Fibroblast of skin of abdomen (primary cell): ENCODE data around the gene ACSL5.
A peak's percentile ranks its signal among the peaks of the same experiment; 100 is the strongest.
"Not testable (repeated sequence)": the region's sequence is repeated elsewhere in the genome, so short reads cannot be mapped to it uniquely, and the experiment has no call there.

ENCODE experiments used
- DNase-seq: peaks from one replicate; pipeline ENCODE4 v3.0.0-alpha.2; 2013

ACSL5 gene

DNA sequence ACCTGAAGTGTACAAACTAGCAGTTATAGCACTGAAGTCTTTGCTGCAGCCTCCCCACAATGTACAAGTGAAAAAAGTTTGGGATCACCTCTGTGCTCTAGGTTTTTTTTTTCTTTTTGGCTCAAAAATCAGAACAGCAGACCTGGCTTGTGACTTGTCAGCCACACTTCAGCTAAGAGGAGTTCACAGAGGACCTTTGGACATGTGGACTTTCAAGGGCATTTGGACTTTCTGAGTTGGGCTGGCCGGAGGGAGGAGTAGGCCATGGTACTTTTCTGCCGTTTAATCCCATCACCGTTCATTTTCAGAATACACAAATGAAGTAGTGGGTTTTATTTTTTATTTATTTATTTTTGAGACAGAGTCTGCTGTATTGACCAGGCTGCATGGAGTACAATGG, 21.9 kb upstream of the ACSL5 start:
- no peak for DNase-seq

DNA sequence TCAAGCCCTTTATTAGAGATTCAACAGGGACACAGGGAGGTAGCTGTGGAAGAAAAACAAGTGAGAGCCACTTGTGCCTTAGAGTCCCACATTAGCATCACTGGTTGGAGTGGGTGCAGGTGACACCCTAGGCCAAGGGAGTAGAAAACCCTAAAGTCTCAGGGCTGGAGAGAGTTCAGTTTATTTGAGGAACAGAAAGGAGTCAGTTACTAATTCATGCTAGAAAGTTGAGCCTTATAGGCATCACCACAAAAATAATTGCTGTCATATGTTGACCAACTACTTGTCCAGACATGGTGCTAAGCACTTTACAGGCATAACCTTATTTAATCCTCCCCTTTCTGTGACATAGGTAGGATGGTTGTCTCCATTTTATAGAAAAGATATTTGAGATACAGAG, 20.9 kb upstream of the ACSL5 start:
- DNase-seq, result no peak

DNA sequence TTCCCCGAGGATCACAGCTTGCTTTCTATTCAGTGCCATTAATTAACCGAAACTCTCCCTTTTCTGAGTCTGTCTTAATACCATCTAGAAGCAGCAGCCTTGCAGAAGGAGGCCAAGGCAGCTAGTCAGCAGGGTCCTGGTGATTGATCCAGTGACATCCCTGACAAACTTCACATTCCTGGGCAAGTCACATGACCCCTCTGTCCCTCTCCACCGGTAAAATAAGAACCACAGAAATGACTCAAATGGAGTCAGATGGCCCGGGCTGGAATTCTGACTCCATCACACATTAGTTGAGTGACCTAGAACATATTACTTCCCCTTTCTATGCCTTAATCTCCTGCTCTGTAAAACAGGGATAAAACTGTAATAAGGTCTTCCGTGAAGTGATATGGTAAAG, 17.2 kb upstream of the ACSL5 start:
- DNase-seq, result no peak

DNA sequence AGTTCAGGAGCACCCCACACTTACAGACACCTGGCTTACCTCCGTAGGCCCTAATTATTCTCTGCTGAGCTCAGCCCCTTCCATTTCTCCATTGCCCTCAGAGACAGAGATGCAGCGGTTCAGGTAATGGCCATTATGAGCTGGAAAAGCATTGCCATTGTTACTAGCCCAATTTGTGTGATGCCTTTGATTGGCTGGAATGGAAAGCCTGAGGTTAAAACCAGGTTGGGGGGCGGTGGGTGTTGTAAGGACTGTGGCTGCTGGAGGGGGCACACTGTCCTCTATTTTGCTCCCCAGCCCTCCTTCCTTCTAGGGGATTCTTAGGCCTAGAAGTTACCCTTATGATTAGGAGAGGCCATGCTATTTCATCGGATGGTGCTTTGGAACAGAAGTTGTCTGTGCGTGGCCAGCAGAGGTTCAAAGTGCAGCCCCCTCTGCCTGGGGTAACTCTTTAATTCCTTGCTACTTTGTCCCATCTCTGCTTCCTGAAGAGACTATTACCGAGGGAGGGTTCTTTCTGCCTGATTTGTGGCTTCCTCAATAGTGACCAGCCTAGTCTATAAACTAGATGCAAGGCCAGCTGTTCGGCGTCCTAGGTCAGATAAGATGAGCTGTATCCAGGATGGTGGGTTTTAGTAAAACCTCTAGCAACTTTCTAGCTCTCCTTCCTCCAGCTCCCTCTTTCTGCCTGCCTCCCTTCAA, 14.2 kb upstream of the ACSL5 start:
- no peak for DNase-seq

DNA sequence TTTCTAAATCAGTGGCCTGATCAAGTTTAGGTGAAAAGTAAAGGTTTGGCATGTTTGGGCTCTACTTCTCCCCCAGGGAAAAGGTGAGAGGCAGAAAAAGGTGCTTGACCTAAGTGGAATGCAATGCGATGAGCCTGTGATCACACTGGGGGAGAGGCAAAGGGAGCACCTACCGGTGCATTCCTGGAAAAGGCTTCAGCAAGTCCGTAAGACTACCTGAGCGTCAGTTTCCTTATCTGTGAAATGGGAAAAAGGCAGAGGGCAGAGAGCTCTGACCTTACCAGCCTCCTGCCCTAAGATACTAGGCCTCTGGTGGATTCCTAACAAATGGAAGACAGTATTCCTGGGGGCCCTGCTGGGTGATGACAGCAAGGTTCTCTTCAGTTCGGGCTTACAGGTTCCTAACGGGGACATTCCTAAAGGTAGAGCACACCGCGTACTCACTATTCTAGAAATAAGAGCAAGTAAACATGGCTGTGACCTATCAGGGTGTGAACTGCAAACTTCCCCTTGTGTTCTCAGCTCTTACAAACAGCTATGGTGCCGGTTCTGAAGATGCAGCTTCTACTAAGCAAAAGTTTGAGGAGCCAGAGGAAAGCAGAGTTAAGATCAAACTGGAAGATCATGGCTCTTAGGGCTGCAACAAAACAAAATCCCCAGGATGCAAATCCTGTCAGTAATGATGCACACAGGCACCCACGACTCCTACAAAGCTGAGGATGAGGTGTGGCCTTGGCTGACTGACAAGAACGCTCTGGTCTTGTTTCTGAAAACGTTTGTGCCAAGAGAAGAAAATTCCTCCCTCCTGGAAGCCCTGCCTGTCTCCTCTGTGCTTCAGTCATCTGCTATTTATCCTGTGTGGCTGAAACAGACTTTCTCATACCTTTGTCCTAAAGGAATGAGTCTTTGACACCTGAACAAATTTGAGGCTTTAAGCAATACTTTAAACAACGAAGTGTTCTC, 13.3 kb upstream of the ACSL5 start:
- DNase-seq, result peak; percentile 31

DNA sequence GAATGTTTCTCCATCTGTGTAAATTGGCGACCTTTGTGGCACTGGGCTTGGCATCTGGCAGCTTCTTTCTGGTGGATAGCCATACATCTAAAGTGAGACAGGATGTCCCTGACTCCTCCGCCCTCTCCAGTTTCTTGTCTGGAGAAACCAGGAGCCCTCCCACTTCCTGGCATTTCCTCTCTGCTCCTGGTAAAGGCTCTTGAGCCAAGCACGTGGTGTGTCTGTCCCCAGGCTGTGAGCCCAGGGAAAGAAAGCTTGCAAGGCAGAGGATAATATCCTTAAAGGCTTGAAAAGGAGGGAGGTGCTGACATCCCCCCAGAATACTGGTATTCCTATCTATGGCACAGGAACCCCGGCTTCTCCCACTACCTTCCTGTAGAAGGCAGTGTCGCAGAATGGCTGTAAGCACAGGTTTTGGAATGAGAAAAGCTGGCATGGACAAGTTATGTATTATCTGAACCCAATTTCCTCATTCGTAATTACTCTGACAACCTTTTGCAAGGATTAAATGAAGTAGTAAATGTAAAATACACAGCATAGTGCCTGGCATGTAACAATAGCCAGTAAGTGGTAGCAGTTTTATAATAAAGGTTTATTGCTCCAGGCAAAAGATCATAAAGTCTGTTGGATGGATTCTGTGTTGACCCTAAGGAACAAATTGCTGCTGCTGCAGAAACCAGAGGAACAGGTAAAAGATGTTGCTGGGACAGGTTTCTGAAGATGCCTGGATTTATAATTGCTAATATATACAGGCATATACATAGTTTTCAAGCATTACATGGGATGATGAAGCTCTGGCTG, 11.8 kb upstream of the ACSL5 start:
- DNase-seq, result peak; percentile 48

DNA sequence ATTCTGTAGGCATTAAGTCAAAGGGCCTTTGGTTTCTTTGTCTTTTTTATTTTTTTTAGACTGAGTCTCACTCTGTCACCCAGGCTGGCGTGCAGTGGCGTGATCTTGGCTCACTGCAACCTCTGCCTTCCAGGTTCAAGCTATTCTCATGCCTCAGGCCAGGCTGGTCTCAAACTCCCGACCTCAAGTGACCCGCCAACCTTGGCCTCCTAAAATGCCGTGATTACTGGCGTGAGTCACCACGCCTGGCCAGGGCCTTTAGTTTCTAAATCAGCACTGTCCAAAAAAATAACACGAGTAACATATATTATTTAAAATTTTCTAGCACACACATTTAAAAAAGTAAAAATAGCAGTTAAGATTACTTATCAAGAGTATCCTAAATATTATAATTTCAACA, 11.1 kb upstream of the ACSL5 start:
- no peak for DNase-seq

DNA sequence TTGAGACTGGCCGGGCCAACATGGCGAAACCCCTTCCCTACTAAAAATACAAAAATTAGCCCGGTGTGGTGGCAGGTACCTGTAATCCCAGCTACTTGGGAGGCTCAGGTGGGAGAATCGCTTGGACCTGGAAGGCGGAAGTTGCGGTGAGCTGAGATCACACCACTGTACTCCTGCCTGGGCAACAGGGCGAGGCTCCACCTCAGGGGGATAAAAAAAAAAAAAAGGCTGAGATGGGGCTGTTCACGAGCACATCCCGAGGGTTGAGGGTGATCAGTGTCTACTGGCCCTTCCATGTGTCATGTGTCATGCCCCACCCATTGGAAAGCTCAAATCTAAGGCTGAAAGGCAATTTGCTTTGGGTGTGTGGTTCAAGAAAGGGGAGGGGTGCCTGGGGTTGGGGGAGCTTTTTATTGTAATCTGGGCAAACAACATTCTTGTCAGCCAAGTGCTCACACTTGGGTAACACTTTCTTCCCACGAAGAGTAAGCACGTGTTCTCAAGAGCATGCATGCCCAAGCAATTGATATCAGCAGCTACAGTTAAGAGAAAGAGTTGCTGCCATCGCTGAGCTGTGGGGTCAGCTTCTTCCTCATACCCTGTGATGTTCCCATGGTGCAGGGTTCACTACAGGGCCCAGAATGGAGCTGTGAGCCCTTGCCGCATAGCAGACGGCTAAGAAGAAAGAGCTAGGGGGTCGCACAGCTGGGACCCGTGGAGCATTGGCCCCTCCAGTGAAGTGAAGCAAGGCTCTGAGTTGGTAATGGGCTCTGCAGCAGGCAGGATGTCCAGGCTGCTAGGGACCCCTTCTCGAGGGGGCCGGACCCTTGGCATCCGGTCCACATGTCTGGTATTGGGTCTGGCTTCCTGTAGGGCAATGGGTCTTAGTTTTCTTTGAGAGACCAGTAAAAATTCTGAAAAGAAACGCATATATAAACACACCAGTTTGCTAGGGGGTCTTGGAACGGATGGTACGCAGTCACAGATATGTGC, 9.9 kb upstream of the ACSL5 start:
- no peak for DNase-seq

DNA sequence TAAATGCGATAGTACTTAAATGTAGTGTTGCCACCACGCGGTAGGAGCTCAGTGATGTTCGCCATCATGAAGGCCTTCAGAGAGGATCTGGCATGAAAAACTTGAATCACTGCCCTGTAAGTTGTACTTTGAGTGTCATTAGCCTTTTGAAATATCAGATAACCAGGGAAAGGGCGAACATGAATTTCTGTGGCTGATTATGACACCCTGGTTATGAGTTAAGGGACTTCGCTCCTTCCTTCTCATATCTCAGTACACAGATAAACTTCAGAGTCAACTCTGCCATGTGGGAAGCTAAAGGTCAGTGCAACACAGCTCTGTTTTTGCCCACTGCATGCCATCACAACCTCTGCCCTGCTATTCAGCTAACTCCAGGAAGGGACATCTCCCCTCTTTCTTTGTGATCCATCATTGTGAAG, 8.9 kb upstream of the ACSL5 start:
- no peak for DNase-seq

DNA sequence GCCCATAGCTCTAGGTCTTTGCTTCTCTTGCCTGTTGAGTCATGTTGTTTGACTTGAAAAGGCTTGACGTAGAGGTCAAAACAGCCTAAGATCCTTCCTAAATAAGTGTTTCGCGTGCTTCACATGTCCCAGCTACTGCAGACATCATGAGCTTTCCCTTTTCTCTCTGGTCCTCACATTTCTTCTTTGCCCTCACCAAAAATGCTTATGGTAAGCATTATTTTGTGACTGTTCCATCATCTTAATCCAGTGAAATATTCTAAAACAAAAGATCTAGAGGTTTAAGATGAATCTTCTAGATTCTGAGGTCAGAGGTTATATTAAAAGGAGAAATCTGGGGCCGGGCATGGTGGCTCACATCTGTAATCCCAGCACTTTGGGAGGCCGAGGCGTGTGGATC, 8.5 kb upstream of the ACSL5 start:
- DNase-seq, result no peak

DNA sequence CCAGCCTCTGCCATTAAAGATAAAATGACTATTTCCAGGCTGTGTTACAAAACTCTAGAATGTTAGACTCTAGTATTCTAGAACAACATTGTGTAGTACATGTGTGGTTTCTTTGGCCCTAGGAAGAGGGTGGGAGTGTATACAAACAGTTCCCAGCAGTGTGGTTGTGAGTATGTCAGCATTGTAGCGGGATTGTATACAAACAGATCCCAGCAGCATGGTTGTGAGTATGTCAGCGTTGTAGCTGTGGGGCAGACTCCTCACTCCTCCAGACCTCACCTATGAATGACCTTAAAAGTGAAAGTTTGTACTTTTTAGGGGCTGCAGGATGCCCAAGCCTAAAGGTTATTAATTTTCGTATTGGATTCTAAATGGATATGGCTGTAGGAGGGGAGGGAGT, 6.9 kb upstream of the ACSL5 start:
- no peak for DNase-seq

DNA sequence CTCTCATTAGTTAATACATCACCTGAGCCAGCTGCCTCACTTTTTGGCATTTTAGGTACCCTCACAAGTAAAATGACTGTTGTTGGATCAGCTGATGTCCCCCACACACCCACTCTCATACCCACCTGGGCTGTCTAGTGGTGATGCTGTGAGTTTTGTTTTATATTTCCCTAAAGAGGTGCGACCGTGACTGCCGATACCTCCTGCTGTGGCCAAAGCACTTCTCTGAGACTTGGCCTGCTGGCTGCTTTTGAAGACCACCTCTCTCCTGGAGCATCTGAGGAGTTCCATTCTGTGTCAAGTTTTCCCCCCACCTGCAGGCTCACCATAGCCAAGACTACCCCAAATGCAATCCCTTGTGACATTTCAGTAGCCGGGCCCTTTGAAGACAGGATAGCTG, 6.4 kb upstream of the ACSL5 start:
- DNase-seq, result no peak

DNA sequence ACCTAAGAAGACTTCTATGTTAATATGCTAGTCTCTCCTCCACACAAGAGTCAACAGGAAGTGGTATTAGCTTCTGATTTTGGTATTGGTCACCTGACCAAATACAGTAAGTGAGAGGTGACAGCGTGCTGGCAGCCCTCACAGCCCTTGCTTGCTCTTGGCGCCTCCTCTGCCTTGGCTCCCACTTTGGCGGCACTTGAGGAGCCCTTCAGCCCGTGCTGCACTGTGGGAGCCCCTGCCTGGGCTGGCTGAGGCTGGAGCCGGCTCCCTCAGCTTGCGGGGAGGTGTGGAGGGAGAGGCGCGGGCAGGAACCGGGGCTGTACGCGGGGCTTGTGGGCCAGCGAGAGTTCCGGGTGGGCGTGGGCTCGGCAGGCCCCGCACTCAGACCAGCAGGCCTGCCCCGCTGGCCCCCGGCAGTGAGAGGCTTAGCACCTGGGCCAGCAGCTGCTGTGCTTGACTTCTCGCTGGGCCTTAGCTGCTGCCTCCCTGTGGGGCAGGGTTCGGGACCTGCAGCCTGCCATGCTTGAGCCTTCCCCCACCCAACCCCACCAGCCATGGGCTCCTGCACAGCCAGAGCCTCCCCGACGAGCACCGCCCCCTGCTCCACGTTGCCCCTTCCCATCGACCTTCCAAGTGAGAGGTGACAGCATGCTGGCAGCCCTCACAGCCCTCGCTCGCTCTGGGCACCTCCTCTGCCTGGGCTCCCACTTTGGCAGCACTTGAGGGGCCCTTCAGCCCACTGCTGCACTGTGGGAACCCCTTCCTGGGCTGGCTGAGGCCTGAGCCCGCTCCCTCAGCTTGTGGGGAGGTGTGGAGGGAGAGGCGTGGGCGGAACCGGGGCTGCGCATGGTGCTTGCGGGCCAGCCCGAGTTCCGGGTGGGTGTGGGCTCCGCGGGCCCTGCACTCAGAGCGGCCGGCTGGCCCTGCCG, 4.2 kb upstream of the ACSL5 start:
- no peak for DNase-seq

DNA sequence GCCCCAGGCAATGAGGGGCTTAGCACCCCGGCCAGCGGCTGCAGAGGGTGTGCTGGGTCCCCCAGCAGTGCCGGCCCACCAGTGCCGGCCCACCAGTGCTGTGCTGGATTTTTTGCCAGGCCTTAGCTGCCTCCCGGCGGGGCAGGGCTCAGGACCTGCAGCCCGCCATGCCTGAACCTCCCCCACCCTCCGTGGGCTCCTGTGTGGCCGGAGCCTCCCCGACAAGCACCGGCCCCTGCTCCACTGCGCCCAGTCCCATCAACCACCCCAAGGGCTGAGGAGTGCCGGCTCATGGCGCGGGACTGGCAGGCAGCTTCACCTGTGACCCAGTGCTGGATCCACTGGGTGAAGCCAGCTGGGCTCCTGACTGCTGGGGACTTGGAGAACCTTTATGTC, 3.5 kb upstream of the ACSL5 start:
- no peak for DNase-seq

DNA sequence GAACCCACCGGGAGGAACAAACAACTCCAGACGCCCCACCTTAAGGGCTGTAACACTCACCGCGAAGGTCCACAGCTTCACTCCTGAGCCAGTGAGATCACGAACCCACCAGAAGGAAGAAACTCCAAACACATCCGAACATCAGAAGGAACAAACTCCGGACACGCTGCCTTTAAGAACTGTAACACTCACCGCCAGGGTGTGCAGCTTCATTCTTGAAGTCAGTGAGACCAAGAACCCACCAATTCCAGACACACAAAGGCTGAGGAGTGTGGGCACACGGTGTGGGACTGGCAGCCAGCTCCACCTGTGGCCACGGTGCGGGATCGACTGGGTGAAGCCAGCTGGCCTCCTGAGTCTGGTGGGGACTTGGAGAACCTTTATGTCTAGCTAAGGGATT, 2.6 kb upstream of the ACSL5 start:
- DNase-seq, result not testable (repeated sequence)

DNA sequence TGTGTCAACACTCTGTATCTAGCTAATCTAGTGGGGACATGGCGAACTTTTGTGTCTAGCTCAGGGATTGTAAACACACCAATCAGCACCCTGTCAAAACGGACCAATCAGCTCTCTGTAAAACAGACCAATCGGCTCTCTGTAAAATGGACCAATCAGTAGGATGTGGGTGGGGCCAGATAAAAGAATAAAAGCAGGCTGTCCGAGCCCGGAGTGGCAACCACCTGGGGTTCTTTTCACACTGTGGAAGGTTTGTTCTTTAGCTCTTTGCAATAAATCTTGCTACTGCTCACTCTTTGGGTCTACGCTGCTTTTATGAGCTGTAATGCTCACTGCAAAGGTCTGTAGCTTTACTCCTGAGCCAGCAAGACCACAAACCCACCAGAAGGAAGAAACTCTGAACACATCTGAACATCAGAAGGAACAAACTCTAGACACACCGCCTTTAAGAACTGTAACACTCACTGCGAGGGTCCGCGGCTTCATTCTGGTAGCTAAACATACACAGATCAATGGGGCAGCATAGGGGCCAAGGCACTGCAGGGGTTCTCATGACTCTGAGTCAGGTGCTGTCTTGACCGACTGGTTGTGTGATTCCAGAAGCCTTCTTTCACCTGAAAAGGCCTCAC, 1.6 kb upstream of the ACSL5 start:
- DNase-seq, result not testable (repeated sequence)

DNA sequence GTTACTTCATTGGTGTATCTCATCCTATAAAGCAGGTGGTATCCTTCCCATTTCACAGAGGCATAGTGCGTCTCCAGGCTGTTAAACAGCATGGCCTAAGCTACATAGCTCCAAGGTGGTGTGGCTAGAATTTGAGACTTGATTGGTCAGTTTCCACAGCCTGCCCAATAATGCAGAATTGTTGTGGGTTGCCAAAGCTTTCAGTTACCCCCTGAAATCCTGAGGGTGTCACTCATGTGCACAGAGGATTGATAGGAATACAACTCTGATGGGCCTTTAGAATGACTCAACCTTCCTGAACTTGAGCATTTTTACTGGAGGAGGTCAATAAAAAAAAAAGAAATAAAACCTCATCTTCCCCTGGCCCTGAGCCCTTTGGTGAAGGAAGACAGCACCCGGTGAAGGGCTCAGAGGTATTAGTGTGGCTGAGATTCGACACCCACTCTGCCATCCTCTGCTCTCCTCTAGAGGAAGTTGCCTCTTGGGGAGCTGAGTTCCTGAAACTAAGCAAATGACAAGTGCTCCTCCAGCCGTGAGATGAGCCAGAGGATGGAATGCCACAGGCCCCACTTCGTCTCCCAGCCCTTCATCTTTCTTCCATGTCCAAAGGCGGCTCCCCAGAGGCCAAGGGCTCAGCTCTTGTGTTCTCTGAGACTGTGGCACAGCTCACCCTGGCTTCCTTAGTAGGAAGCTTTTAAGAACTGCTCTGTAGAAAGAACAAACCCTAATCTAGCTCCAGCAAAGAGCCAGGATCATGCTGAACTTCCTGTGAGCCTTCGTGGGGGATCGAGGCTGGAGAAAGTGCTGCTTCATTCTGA, 1.0 kb downstream of the ACSL5 start:
- DNase-seq, result peak; percentile 11

DNA sequence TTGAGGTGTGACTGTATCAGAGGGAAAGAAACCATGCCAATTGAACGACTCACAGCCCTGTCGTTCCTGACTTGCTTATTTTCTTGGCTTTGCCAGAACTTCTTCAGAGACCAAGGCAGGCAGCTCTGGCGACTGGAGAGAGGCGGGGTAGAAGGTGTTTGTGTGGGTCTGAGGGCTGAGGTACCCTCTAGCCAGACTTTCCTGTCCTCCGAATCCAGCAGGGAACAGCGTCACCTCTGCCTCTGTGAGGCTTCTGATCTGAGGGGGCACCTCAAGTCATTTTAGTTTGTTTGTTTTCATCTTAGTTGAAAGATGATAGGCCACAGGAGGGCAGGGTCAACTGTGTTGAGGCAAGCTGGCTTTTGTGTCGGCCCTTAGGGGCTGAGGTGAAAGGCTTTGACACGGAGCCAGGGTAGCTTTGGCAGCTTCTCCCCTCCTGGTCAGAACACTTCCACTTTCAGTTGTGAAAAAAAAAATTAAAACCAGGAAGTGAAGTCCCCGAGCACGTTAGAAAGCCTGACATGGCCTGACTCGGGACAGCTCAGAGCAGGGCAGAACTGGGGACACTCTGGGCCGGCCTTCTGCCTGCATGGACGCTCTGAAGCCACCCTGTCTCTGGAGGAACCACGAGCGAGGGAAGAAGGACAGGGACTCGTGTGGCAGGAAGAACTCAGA, 1.9 kb downstream of the ACSL5 start:
- DNase-seq, result peak; percentile 50

DNA sequence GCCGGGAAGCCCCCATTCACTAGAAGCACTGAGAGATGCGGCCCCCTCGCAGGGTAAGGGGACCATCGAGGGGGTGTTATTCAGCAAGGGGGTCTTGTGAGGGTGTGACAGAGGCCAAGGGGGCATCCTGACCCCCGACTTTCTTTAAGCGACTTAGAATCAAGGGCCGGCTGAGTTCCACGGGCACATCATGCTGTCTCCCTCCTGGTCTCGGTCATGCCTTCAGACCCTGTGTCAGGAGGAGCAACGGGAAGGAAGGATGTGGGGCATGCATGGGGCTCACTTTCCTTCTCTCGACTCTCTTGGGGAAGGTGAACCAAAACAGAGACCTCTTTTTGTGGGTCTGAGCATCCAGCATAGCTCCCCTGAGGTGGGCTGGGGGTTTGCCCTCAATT, 2.5 kb downstream of the ACSL5 start:
- no peak for DNase-seq
